A549 treated with Hydrocortisone at 1 μM for 4 hours (cell line): ENCODE measurements around the gene ARHGEF19. TPM values are rescaled to one million over a fixed set of nuclear protein-coding genes. Genes with fewer than 3 reads are reported as not detected.

Experiments
- total RNA-seq: library from RNA; stranded (reverse); fragments of 200-300 nt; extraction: Qiagen RNA extraction; gene quantifications from 5 replicates; pipeline ENCODE4 v1.2.3, GENCODE V29; 2022

Gene ARHGEF19
- total RNA-seq: 5.1 to 6.4 TPM (median 6.0 TPM) in 5 replicates

DNA sequence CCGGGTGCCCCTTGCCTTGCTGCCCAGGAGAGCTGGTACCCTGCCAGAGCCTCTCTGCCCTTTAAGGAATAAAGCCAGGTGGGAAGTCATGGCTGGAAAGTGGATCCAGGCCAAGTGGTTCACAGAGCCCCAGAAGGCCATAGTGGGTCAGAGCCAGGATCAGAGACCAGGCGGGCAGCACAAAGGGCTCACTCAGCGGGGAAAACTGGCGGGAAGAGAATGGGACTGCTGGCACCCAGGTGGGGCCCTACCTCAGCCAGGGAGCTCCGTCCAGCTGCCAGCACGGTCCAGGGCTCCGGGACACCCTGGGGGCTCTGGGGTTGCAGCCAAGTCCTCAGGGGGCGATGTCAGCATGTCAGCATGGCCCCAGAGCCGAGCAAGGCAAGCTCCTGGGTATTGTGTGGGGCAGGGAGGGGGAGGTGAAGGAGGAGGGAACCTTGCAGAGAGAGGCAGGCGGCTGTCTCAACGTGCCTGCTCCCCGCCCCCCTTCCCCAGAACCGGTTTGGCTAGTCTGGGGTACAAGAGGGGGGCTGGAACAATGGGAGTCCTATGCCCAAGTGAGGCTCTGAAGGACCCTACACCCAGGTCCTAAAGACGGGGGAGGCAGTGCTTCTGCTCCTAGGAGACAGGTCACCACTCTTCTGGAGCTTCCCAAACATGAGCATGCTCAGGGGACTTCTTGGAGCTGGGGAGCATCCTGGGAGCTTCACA is at the start of gene ARHGEF19:
ARHGEF19 (minus strand) TSS at position 402 of the 711 bp plus-strand sequence. CDS start 3,598 bp downstream, outside the sequence.

DNA sequence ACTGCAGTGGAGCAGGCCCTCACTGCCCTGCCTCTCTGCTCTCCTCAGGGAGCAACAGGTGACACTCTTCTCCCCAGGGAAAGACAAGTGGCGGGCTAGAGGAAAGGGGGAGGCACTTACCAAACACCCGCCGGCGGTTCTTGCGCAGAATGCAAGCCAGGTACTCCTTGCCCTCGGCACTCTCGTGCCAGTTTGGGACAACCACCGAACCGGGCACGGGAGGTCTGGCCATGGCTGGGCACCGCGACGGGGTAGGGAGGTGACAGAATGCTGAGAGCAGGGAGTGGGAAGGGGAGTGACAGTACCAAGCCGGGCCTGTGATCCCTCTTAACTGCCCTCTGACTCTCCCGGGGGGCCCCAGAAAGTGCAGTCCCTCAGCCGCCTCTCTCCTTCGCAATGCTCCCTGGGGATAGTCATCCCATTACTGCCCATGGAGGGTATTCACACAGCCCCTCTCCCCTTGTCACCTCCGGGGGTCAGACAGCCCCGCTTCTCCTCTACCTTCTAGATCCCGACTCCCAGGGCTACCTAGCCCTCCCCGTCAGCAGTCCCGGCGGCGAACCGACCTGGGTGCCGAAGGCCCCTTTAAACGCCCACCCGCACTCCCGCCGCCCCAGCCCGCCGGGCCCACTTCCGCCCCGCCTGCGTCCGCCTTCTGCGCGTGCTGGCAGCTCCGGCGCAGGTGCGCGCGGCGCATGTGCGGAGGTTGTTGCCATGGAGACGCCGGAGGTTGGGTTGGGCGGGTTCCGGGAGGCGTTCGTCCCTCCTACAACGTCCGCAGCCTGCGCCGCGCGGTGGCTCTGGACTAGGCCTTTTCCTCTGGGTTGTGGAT is 24.3 kb upstream of the ARHGEF19 start, which contains the start of gene CPLANE2:
CPLANE2 (minus strand) TSS at position 673 of the 832 bp plus-strand sequence; CDS start at position 232, 441 bp downstream.

DNA sequence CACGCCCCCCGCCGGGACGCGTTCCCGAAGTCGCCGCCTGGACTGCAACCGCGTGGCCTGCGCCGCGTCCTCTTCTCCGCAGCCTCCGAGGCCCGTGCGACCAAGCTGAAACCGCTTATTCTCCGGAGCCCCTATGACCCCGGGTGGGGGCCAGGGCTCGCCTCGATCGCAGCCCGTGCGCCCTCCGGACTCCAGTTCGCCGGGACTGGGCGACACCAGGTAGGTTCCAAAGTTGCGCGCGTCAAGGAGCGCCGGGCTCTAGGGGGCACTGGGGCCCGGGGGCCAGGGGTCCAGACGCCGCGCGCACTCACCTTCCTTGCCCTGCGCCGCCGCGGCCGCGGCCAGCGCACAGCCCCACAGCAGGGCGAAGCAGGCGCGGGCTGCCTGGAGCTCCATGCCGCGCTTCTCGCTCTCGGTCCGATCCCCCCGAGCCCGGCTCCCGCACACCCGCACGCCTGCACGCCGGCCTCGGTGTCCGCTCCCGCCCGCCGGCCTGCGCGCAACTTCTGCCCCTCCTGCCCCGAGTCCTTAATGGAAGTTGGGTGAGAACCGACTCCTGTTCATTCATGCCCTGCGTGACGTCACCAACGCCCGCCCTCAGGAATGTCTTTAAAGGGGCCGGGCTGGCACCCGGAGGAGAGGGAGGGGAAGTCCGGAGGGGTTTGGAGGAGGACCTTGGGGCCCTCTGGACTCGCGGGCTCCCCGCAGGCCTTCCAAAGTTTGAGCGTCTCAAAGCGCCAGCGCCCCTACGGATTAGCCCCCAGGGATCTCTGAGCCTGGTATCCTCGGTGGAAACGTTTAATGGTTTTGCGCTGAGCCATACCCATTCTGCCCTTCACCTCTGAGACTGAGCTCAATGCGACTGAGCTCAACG is 56.7 kb downstream of the ARHGEF19 start, which contains the start of gene EPHA2:
EPHA2 (minus strand) TSS at position 533 of the 874 bp plus-strand sequence; CDS start at position 396, 137 bp downstream.

Other genes starting within 250 kb of the ARHGEF19 start
- gene ZBTB17, start 236.6 kb downstream of the ARHGEF19 start, total RNA-seq: 10.2 to 12.9 TPM (median 11.9 TPM) in 5 replicates
- not detected in 5 replicates for gene SRARP, start 208.4 kb downstream of the ARHGEF19 start, total RNA-seq
- gene HSPB7, start 194.6 kb downstream of the ARHGEF19 start, total RNA-seq: 0.05 to 0.14 TPM (median 0.07 TPM) in 4 of 5 replicates, not detected in the other
- gene CLCNKA, start 190.6 kb downstream of the ARHGEF19 start, total RNA-seq: 0.03 to 0.06 TPM (median 0.06 TPM) in 3 of 5 replicates, not detected in the others
- gene CLCNKB, start 168.9 kb downstream of the ARHGEF19 start, total RNA-seq: 0.07 to 0.08 TPM in 2 of 5 replicates, not detected in the others
- gene FAM131C, start 139.0 kb downstream of the ARHGEF19 start, total RNA-seq: 13.8 to 19.9 TPM (median 17.8 TPM) in 5 replicates
- 119 to 130 TPM (median 123 TPM) in 5 replicates for gene EPHA2, start 56.6 kb downstream of the ARHGEF19 start, total RNA-seq
- gene CPLANE2, start 24.5 kb upstream of the ARHGEF19 start, total RNA-seq: 2.0 to 4.9 TPM (median 3.7 TPM) in 5 replicates
- 7.6 to 10.1 TPM (median 8.5 TPM) in 5 replicates for gene FBXO42, start 139.8 kb upstream of the ARHGEF19 start, total RNA-seq
- gene SZRD1, start 154.6 kb upstream of the ARHGEF19 start, total RNA-seq: 81.9 to 88.9 TPM (median 86.9 TPM) in 5 replicates
- 0.05 to 0.14 TPM (median 0.05 TPM) in 4 of 5 replicates, not detected in the other for gene SPATA21, start 224.8 kb upstream of the ARHGEF19 start, total RNA-seq
- gene NECAP2, start 228.1 kb upstream of the ARHGEF19 start, total RNA-seq: 39.8 to 48.0 TPM (median 41.0 TPM) in 5 replicates